Metanephros (tissue), 1 donor: ENCODE results near the gene RIC8B. TPM values are rescaled to one million over a fixed set of nuclear protein-coding genes. Genes with fewer than 3 reads are reported as not detected.

Experiments used
- total RNA-seq: library from RNA; depleted of rRNA; stranded (reverse); fragments of >200 nt; gene quantifications from one replicate; pipeline ENCODE4 v1.2.3, GENCODE V29; 2014

RIC8B gene, protein sequence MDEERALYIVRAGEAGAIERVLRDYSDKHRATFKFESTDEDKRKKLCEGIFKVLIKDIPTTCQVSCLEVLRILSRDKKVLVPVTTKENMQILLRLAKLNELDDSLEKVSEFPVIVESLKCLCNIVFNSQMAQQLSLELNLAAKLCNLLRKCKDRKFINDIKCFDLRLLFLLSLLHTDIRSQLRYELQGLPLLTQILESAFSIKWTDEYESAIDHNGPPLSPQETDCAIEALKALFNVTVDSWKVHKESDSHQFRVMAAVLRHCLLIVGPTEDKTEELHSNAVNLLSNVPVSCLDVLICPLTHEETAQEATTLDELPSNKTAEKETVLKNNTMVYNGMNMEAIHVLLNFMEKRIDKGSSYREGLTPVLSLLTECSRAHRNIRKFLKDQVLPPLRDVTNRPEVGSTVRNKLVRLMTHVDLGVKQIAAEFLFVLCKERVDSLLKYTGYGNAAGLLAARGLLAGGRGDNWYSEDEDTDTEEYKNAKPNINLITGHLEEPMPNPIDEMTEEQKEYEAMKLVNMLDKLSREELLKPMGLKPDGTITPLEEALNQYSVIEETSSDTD
- 18.8 TPM for total RNA-seq

DNA sequence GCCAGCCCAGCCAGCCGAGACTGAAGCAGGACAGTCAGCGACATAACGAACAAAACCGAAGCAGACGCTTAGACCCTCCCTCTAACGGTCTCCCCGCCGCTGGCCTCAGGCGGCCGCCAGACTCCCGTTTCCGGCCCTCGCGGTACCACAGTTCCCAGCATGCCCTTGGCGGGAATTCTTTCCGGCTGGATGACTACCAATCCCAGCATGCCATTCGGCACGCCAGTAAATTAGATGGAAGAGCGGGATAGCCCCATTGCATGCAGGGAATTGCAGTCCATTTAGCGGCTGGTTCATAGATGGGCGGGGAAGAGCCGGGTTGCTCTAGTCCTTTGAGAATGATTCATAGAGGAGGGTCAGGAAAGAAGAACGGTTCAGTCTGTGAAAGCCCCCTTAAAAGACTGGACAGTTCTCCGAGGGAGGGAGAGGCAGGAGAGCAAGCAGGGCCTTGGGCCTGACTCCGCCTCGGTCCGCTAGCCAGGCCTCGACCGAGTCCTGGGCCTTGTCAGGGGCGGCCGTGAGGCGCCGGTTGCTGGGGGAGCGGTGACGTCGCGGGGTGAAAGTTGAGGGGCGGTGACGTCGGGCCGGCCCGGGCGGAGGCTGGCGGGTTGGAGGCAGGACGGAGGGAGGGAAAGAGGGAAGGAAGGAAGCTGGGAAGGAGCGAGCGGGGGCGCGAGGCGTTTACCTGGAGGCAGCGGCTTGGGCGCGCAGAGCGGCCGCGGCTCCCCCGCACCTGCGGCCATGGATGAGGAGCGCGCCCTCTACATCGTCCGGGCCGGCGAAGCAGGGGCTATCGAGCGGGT is at the start of gene RIC8B:
RIC8B (plus strand) TSS at position 678 of the 803 bp plus-strand sequence; CDS start at position 742, 64 bp downstream.

Other genes starting within 250 kb of the RIC8B start
- not detected for gene RFX4, start 191.7 kb upstream of the RIC8B start, total RNA-seq
- 60.0 TPM for gene TMEM263, start 181.2 kb downstream of the RIC8B start, total RNA-seq
- 23.2 TPM for gene MTERF2, start 212.5 kb downstream of the RIC8B start, total RNA-seq